ENCODE measurements around the gene KCNMB2. TPM values are rescaled to one million over a fixed set of nuclear protein-coding genes. Genes with fewer than 3 reads are reported as not detected.
"Not testable (repeated sequence)": the region's sequence is repeated elsewhere in the genome, so short reads cannot be mapped to it uniquely, and the experiment has no call there.

Gene KCNMB2
- total RNA-seq, 2 experiments from 2014 or later, result not detected

- H3K4me3 Mint-ChIP-seq, result no peak overlapping the region
- H3K4me1 Mint-ChIP-seq (ENCODE audit: low read depth), result no peaks in the 10 kb centered on the region
- H3K27me3 Mint-ChIP-seq (ENCODE audit: low read depth), result peaks cover 6% of the 10 kb centered on the region
- no peaks in the 10 kb centered on the region for H3K36me3 Mint-ChIP-seq (ENCODE audit: low read depth)
- H3K27ac Mint-ChIP-seq, result no peak overlapping the region
- no peak for DNase-seq
- no peaks in the 10 kb centered on the region for H3K9me3 Mint-ChIP-seq
- CTCF ChIA-PET, result no interaction called here
- intact Hi-C loops (cut with micrococcal nuclease), result no loop called here
Observed at GRCh38 chr3:178510496-178510895, 25.7 kb upstream of the KCNMB2 start.

GRCh38 chr3:178512647-178513046 lies 23.6 kb upstream of the KCNMB2 start:
- Mint-ChIP-seq H3K4me3 (no peak overlapping the region), H3K27ac (no peak overlapping the region), H3K36me3 (ENCODE audit: low read depth) (no peaks in the 10 kb centered on the region), H3K27me3 (ENCODE audit: low read depth) (peaks cover 6% of the 10 kb centered on the region), H3K9me3 (no peaks in the 10 kb centered on the region), H3K4me1 (ENCODE audit: low read depth) (no peaks in the 10 kb centered on the region)
- intact Hi-C loops (cut with micrococcal nuclease), result no loop called here
- DNase-seq, result no peak
- CTCF ChIA-PET, result no interaction called here

GRCh38 chr3:178513546-178514380 lies 22.5 kb upstream of the KCNMB2 start:
- Mint-ChIP-seq H3K4me1 (ENCODE audit: low read depth) (no peaks in the 10 kb centered on the region), H3K9me3 (no peaks in the 10 kb centered on the region), H3K27ac (no peak overlapping the region), H3K36me3 (ENCODE audit: low read depth) (no peaks in the 10 kb centered on the region), H3K4me3 (no peak overlapping the region), H3K27me3 (ENCODE audit: low read depth) (peaks cover 10% of the 10 kb centered on the region)
- intact Hi-C loops (cut with micrococcal nuclease), result no loop called here
- CTCF ChIA-PET, result no interaction called here
- no peak for DNase-seq

GRCh38 chr3:178514401-178514800 lies 21.8 kb upstream of the KCNMB2 start:
- Mint-ChIP-seq H3K27ac (no peak overlapping the region), H3K4me3 (no peak overlapping the region), H3K9me3 (no peaks in the 10 kb centered on the region), H3K4me1 (ENCODE audit: low read depth) (no peaks in the 10 kb centered on the region), H3K36me3 (ENCODE audit: low read depth) (no peaks in the 10 kb centered on the region), H3K27me3 (ENCODE audit: low read depth) (peaks cover 6% of the 10 kb centered on the region)
- DNase-seq, result no peak
- CTCF ChIA-PET, result no interaction called here
- intact Hi-C loops (cut with micrococcal nuclease), result no loop called here

- H3K9me3 Mint-ChIP-seq; H3K27me3 Mint-ChIP-seq (ENCODE audit: low read depth); CTCF ChIA-PET; H3K4me1 Mint-ChIP-seq (ENCODE audit: low read depth); H3K36me3 Mint-ChIP-seq (ENCODE audit: low read depth); H3K4me3 Mint-ChIP-seq; H3K27ac Mint-ChIP-seq; intact Hi-C loops (cut with micrococcal nuclease); DNase-seq: not testable (repeated sequence)
Observed at GRCh38 chr3:178515076-178515744, 21.0 kb upstream of the KCNMB2 start.

GRCh38 chr3:178517665-178518334 lies 18.4 kb upstream of the KCNMB2 start:
- no peaks in the 10 kb centered on the region for H3K4me1 Mint-ChIP-seq (ENCODE audit: low read depth)
- no peaks in the 10 kb centered on the region for H3K36me3 Mint-ChIP-seq (ENCODE audit: low read depth)
- CTCF ChIA-PET, result interaction anchor here (1.4 kb wide), 1 partner anchor 8 kb away, joined by 3 read pairs; no protein-coding TSS in a partner anchor
- H3K9me3 Mint-ChIP-seq, result no peaks in the 10 kb centered on the region
- H3K27ac Mint-ChIP-seq, result no peak overlapping the region
- H3K4me3 Mint-ChIP-seq, result no peak overlapping the region
- intact Hi-C loops (cut with micrococcal nuclease), result no loop called here
- DNase-seq, result no peak
- H3K27me3 Mint-ChIP-seq (ENCODE audit: low read depth), result peaks cover 4% of the 10 kb centered on the region

- intact Hi-C loops (cut with micrococcal nuclease), result no loop called here
Observed at GRCh38 chr3:178518660-178519396, 17.4 kb upstream of the KCNMB2 start.

GRCh38 chr3:178519701-178520100 lies 16.5 kb upstream of the KCNMB2 start:
- Mint-ChIP-seq H3K36me3 (ENCODE audit: low read depth) (no peaks in the 10 kb centered on the region), H3K4me3 (no peak overlapping the region), H3K27ac (no peak overlapping the region), H3K9me3 (no peaks in the 10 kb centered on the region), H3K4me1 (ENCODE audit: low read depth) (no peaks in the 10 kb centered on the region), H3K27me3 (ENCODE audit: low read depth) (peaks cover 4% of the 10 kb centered on the region)
- intact Hi-C loops (cut with micrococcal nuclease), result no loop called here
- DNase-seq, result no peak
- CTCF ChIA-PET, result no interaction called here

More at GRCh38 chr3:178518660-178519396, 17.4 kb upstream of the KCNMB2 start:
- DNase-seq, result no peak
- Mint-ChIP-seq H3K36me3 (ENCODE audit: low read depth) (no peaks in the 10 kb centered on the region), H3K4me3 (no peak overlapping the region), H3K27me3 (ENCODE audit: low read depth) (peaks cover 4% of the 10 kb centered on the region), H3K4me1 (ENCODE audit: low read depth) (no peaks in the 10 kb centered on the region), H3K27ac (no peak overlapping the region), H3K9me3 (no peaks in the 10 kb centered on the region)
- CTCF ChIA-PET, result no interaction called here

- CTCF ChIA-PET, result no interaction called here
- no peaks in the 10 kb centered on the region for H3K36me3 Mint-ChIP-seq (ENCODE audit: low read depth)
- intact Hi-C loops (cut with micrococcal nuclease), result no loop called here
- H3K27ac Mint-ChIP-seq, result no peak overlapping the region
- no peak overlapping the region for H3K4me3 Mint-ChIP-seq
- peaks cover 4% of the 10 kb centered on the region for H3K27me3 Mint-ChIP-seq (ENCODE audit: low read depth)
- no peaks in the 10 kb centered on the region for H3K4me1 Mint-ChIP-seq (ENCODE audit: low read depth)
- DNase-seq, result no peak
- H3K9me3 Mint-ChIP-seq, result no peaks in the 10 kb centered on the region
Observed at GRCh38 chr3:178520451-178520850, 15.8 kb upstream of the KCNMB2 start.

GRCh38 chr3:178522200-178523052 lies 13.8 kb upstream of the KCNMB2 start:
- Mint-ChIP-seq H3K27me3 (ENCODE audit: low read depth) (peaks cover 4% of the 10 kb centered on the region), H3K9me3 (no peaks in the 10 kb centered on the region), H3K4me3 (no peak overlapping the region), H3K4me1 (ENCODE audit: low read depth) (no peaks in the 10 kb centered on the region), H3K36me3 (ENCODE audit: low read depth) (no peaks in the 10 kb centered on the region), H3K27ac (no peak overlapping the region)
- CTCF ChIA-PET, result interaction anchor here (0.6 kb wide), 1 partner anchor 295 kb away, joined by 5 read pairs; no protein-coding TSS in a partner anchor
- intact Hi-C loops (cut with micrococcal nuclease), result no loop called here
- no peak for DNase-seq

GRCh38 chr3:178525251-178525650 lies 11.0 kb upstream of the KCNMB2 start:
- Mint-ChIP-seq H3K27me3 (ENCODE audit: low read depth) (peaks cover 5% of the 10 kb centered on the region), H3K9me3 (no peaks in the 10 kb centered on the region), H3K4me1 (ENCODE audit: low read depth) (no peaks in the 10 kb centered on the region), H3K4me3 (no peak overlapping the region), H3K36me3 (ENCODE audit: low read depth) (no peaks in the 10 kb centered on the region), H3K27ac (no peak overlapping the region)
- CTCF ChIA-PET, result interaction anchor here (0.8 kb wide), 1 partner anchor 8 kb away, joined by 3 read pairs; no protein-coding TSS in a partner anchor
- intact Hi-C loops (cut with micrococcal nuclease), result no loop called here
- no peak for DNase-seq

Data from activated naive CD4-positive, alpha-beta T cell treated with anti-CD3 and anti-CD28 coated beads for 36 hours (primary cell).